CD8-positive, alpha-beta memory T cell (primary cell): ENCODE measurements around the gene LAMC1. TPM values are rescaled to one million over a fixed set of nuclear protein-coding genes. Genes with fewer than 3 reads are reported as not detected.

Experiments used
- CTCF ChIA-PET: fragments of 350-600 bp; sonication (Branson Sonifier 250); formaldehyde crosslinking; loops from one replicate; lab custom pipeline; 2021; ENCODE audit warnings: antibody characterized with exemption; lab: Charles Lee
- POLR2A ChIA-PET: fragments of 350-600 bp; sonication (Branson Sonifier 250); formaldehyde crosslinking; loops from one replicate; lab custom pipeline; 2021; ENCODE audit warnings: antibody characterized with exemption; lab: Charles Lee
- DNase-seq, 5 donors: peaks; one replicate each; pipeline versions ENCODE4 v3.0.0 to v3.0.0-alpha.2; 2020 to 2022; ENCODE audit warnings: mixed read lengths in 1 of 5
- H3K27ac ChIP-seq: one replicate; pipeline ENCODE4 v1.7.0; 2013; ENCODE audit warnings: low read depth, mild to moderate bottlenecking, low read length, moderate library complexity
- H3K27me3 ChIP-seq: 2 replicates; pipeline ENCODE4 v1.7.0; 2013; ENCODE audit warnings: low read length, mild to moderate bottlenecking; ENCODE audit not compliant: insufficient read depth, poor library complexity, severe bottlenecking
- H3K36me3 ChIP-seq: 2 replicates; pipeline ENCODE4 v1.7.0; 2013; ENCODE audit warnings: mild to moderate bottlenecking, low read length, moderate library complexity; ENCODE audit not compliant: insufficient read depth
- H3K4me1 ChIP-seq: 2 replicates; pipeline ENCODE4 v1.7.0; 2013; ENCODE audit warnings: mild to moderate bottlenecking, low read length, moderate library complexity; ENCODE audit not compliant: insufficient read depth
- H3K4me3 ChIP-seq: 2 replicates; pipeline ENCODE4 v1.7.0; 2013; ENCODE audit warnings: mild to moderate bottlenecking, low read length
- H3K9me3 ChIP-seq: 2 replicates; pipeline ENCODE4 v1.7.0; 2013; ENCODE audit warnings: mild to moderate bottlenecking, low read length
- H3K27ac Mint-ChIP-seq, 8 donors: one replicate each; pipeline ENCODE4 v1.8.0; 2020 to 2021; ENCODE audit warnings: mixed read lengths in 8 of 8, mild to moderate bottlenecking in 6 of 8, inconsistent platforms in 3 of 8, moderate library complexity in 3 of 8
- H3K27me3 Mint-ChIP-seq, 2 donors: one replicate each; pipeline ENCODE4 v1.8.0; 2020 to 2021; ENCODE audit warnings: mixed read lengths in 2 of 2, mild to moderate bottlenecking in 1 of 2, moderate library complexity in 1 of 2
- H3K36me3 Mint-ChIP-seq, 3 donors: one replicate each; pipeline ENCODE4 v1.8.0; 2020 to 2021; ENCODE audit warnings: mixed read lengths in 3 of 3, inconsistent platforms in 1 of 3, mild to moderate bottlenecking in 1 of 3
- H3K4me1 Mint-ChIP-seq, 3 donors: one replicate each; pipeline ENCODE4 v1.8.0; 2020 to 2021; ENCODE audit warnings: mixed read lengths in 3 of 3, inconsistent platforms in 1 of 3, mild to moderate bottlenecking in 1 of 3
- H3K4me3 Mint-ChIP-seq, 7 donors: one replicate each; pipeline ENCODE4 v1.8.0; 2020 to 2021; ENCODE audit warnings: mixed read lengths in 7 of 7, mild to moderate bottlenecking in 6 of 7, moderate library complexity in 4 of 7, inconsistent platforms in 2 of 7
- H3K9me3 Mint-ChIP-seq, 5 donors: one replicate each; pipeline ENCODE4 v1.8.0; 2020 to 2022; ENCODE audit warnings: mixed read lengths in 5 of 5, mild to moderate bottlenecking in 3 of 5, moderate library complexity in 2 of 5, inconsistent platforms in 1 of 5
- polyA plus RNA-seq: library from polyadenylated mRNA; unstranded; fragments of 300-500 nt; fragmentation: Illumina TruSeq; gene quantifications from one replicate; pipeline ENCODE4 v1.2.3, GENCODE V29; 2021
- total RNA-seq, 2 experiments: library from RNA; stranded (reverse); gene quantifications; one replicate each; pipeline ENCODE4 v1.2.3, GENCODE V29; 2021

LAMC1 gene
- total and polyA plus RNA-seq, 3 experiments from 2014 or later = 0.33 to 0.58 TPM; not detected in 1

DNA sequence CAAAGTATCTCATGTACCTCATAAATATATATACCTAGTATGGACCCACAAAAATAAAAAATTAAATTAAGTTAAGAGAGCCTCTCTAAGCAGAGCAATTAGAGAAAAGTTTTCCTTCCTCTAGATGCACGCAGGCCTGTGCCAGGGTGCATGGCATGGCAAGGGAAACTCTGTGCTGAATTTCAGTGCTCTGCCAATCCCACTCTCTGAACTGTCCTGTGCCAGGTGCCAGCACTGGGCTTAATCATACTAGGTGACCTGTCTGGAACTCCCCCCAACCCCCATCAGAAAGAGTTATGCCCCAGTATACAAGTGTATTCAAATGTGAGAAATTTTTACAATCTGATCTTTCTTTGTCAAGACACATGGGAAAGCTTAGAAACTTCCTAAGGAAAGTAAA, 152.4 kb downstream of the LAMC1 start:
- Mint-ChIP-seq H3K4me1 (no peaks in the 10 kb centered on the region), H3K4me3 (no peak overlapping the region), H3K36me3 (no peaks in the 10 kb centered on the region), H3K9me3 (no peaks in the 10 kb centered on the region), H3K27ac (no peak overlapping the region), H3K27me3 (peaks cover 2 to 19% of the 10 kb centered on the region in 2 donors)
- no peak for DNase-seq
- Histone ChIP-seq H3K36me3 (no peaks in the 10 kb centered on the region), H3K27me3 (no peaks in the 10 kb centered on the region), H3K4me3 (no peak overlapping the region), H3K9me3 (no peaks in the 10 kb centered on the region), H3K27ac (no peak overlapping the region), H3K4me1 (no peaks in the 10 kb centered on the region)
- POLR2A ChIA-PET = no interaction called here
- CTCF ChIA-PET = no interaction called here

DNA sequence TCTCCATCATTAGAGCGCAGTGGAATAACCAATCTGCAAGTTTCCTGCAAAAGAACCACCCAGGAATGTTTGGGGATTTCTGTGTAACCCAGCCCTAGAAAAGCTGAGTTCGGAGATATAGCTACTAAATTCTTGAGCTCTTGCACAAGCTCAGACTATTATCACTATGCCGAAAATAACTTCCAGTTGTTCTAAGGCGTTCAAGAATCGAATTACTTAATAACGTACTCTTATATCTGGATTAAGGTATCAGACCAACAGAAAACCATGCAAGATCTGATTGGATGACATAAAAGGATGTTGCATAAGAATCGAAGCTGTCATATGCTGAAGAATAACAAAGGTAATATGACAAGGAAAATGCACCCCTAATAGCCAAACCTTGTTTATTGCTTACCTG, 155.3 kb downstream of the LAMC1 start:
- Mint-ChIP-seq H3K27ac (no peak overlapping the region), H3K9me3 (no peaks in the 10 kb centered on the region), H3K36me3 (no peaks in the 10 kb centered on the region), H3K4me1 (no peaks in the 10 kb centered on the region), H3K4me3 (no peak overlapping the region), H3K27me3 (peaks cover 0 to 13% of the 10 kb centered on the region in 2 donors)
- Histone ChIP-seq H3K9me3 (no peaks in the 10 kb centered on the region), H3K27me3 (no peaks in the 10 kb centered on the region), H3K27ac (no peak overlapping the region), H3K4me1 (no peaks in the 10 kb centered on the region), H3K4me3 (no peak overlapping the region), H3K36me3 (no peaks in the 10 kb centered on the region)
- DNase-seq = no peak
- ChIA-PET POLR2A (no interaction called here), CTCF (no interaction called here)

DNA sequence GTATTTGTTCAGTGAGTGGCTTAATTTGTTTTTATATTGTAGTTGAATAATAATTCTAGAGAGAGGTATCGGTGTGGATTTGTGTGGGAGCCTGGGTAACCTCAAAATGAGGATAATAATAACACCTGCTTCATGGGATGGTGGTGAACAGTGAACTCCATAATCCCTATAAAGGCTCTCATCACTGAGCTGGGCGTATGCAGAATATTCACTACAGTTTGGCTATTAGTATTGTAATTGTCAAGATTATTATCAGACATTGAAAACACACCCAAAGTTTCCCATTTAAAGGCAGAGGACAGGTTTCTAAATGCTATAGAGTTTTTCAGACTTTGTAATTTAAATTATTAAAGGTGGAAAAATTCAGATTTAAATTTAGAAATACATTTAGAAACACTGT, 155.8 kb downstream of the LAMC1 start:
- Mint-ChIP-seq H3K4me3 (no peak overlapping the region), H3K36me3 (no peaks in the 10 kb centered on the region), H3K4me1 (no peaks in the 10 kb centered on the region), H3K9me3 (no peaks in the 10 kb centered on the region), H3K27me3 (peaks cover 0 to 9% of the 10 kb centered on the region in 2 donors), H3K27ac (no peak overlapping the region)
- DNase-seq = no peak
- Histone ChIP-seq H3K27ac (no peak overlapping the region), H3K4me3 (no peak overlapping the region), H3K27me3 (no peaks in the 10 kb centered on the region), H3K36me3 (no peaks in the 10 kb centered on the region), H3K4me1 (no peaks in the 10 kb centered on the region), H3K9me3 (no peaks in the 10 kb centered on the region)
- ChIA-PET CTCF (no interaction called here), POLR2A (no interaction called here)

DNA sequence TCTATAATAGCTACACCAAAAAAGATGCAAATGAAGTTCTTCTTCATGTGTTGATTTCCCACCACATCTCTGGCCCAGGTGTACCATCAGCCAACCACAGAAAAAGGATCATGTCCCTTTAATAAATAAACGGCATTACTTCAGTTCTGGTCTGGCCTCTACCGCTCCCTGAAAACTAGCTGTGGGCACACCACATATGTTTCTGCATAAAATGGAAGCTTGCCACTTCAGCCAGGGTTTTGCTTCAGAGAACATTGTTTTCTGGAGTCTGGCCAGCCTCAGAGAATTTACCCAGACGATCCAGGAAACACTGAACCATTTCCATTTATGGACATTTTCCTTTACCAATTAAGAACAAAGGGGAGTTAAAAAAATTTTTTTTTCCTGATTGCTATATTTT, 157.0 kb downstream of the LAMC1 start:
- CTCF ChIA-PET = no interaction called here
- no peaks in the 10 kb centered on the region for H3K27me3 ChIP-seq
- H3K4me1 ChIP-seq = no peaks in the 10 kb centered on the region
- no peak overlapping the region for H3K27ac Mint-ChIP-seq
- H3K4me3 ChIP-seq = no peak overlapping the region
- no peak overlapping the region for H3K4me3 Mint-ChIP-seq
- no peaks in the 10 kb centered on the region for H3K9me3 ChIP-seq
- no peaks in the 10 kb centered on the region for H3K9me3 Mint-ChIP-seq
- no peak for DNase-seq
- no peaks in the 10 kb centered on the region for H3K36me3 Mint-ChIP-seq
- no peak overlapping the region for H3K27ac ChIP-seq
- H3K27me3 Mint-ChIP-seq = peaks cover 0 to 4% of the 10 kb centered on the region in 2 donors
- POLR2A ChIA-PET = no interaction called here
- no peaks in the 10 kb centered on the region for H3K4me1 Mint-ChIP-seq
- H3K36me3 ChIP-seq = no peaks in the 10 kb centered on the region

DNA sequence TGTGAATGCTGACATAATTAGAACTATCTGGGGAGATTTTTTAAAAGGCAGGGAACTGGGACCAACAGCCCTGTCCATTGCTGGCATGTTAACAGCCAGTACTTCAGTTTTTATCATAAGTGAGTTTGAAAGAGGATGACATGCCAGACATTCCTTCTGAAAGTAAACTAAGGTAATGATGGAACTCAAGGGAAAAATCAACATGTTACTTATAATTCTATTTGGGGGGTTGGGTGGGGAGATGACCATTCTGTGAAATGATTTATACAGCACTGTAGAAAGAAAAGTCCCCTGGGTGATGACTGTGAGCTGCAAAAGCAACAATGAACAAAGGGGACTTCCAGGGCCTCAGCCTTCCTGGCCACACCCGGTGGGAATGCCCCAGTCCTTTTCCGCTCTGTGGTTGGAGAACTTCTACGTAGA, 157.4 kb downstream of the LAMC1 start:
- no peaks in the 10 kb centered on the region for H3K4me1 Mint-ChIP-seq
- no peak overlapping the region for H3K4me3 ChIP-seq
- H3K36me3 Mint-ChIP-seq = no peaks in the 10 kb centered on the region
- no peaks in the 10 kb centered on the region for H3K27me3 ChIP-seq
- H3K27ac Mint-ChIP-seq = no peak overlapping the region
- POLR2A ChIA-PET = no interaction called here
- no peaks in the 10 kb centered on the region for H3K9me3 ChIP-seq
- H3K36me3 ChIP-seq = no peaks in the 10 kb centered on the region
- peaks cover 0 to 6% of the 10 kb centered on the region in 2 donors for H3K27me3 Mint-ChIP-seq
- no peaks in the 10 kb centered on the region for H3K4me1 ChIP-seq
- peak overlapping the region in 1 of 7 donors; percentile 40 for H3K4me3 Mint-ChIP-seq
- no peak overlapping the region for H3K27ac ChIP-seq
- no peak for DNase-seq
- CTCF ChIA-PET = no interaction called here
- H3K9me3 Mint-ChIP-seq = no peaks in the 10 kb centered on the region

DNA sequence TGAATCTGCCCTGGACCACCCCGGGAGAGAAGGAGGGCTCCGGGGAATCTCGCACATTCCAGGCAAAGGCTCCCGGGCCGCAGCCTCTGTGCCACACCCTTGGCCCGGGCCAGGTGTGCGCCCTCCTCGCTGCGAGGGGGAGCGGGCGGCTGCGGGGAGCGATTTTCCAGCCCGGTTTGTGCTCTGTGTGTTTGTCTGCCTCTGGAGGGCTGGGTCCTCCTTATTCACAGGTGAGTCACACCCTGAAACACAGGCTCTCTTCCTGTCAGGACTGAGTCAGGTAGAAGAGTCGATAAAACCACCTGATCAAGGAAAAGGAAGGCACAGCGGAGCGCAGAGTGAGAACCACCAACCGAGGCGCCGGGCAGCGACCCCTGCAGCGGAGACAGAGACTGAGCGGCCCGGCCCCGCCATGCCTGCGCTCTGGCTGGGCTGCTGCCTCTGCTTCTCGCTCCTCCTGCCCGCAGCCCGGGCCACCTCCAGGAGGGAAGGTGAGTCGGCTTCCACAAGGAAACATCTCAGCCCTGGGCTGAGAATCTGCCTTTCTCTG, 162.8 kb downstream of the LAMC1 start, which contains the start of gene LAMC2:
TSS of gene LAMC2 (plus strand) at position 324 of the 550 bp plus-strand sequence. CDS start at position 413, 89 bp downstream.
- DNase-seq = no peak
- Mint-ChIP-seq H3K9me3 (no peaks in the 10 kb centered on the region), H3K27ac (peak within 1 kb of the TSS in 1 of 8 donors; percentile 29), H3K27me3 (peaks cover 9 to 17% of the 10 kb centered on the region in 2 donors), H3K36me3 (no peaks in the 10 kb centered on the region), H3K4me1 (no peaks in the 10 kb centered on the region), H3K4me3 (no peak within 1 kb of the TSS)
- no peaks in the 10 kb centered on the region for H3K36me3 ChIP-seq
- no peaks in the 10 kb centered on the region for H3K9me3 ChIP-seq
- POLR2A ChIA-PET = no interaction called here
- H3K4me1 ChIP-seq = no peaks in the 10 kb centered on the region
- CTCF ChIA-PET = no interaction called here
- no peak within 1 kb of the TSS for H3K27ac ChIP-seq
- H3K27me3 ChIP-seq = no peaks in the 10 kb centered on the region
- H3K4me3 ChIP-seq = no peak within 1 kb of the TSS

DNA sequence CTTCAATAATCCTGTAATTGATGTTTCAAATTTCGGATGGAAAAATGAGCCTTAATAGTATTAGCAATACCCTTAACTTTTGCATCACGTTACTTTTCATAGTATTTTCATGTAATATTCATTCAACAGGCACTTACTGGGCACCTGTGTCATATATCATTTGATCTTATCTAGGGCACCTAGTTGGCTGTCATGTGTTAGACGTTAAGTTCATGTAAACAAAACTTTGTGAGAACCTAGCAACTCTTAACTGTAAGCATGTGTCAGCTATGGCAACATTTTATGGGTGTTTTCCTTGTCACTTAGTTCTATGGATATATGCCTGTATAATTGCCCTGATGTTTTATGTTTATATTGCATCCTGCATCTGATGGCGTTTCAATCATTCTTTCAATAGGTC, 163.6 kb downstream of the LAMC1 start:
- ChIA-PET POLR2A (no interaction called here), CTCF (no interaction called here)
- H3K4me1 Mint-ChIP-seq = no peaks in the 10 kb centered on the region
- no peak overlapping the region for H3K4me3 ChIP-seq
- H3K9me3 ChIP-seq = no peaks in the 10 kb centered on the region
- no peaks in the 10 kb centered on the region for H3K36me3 Mint-ChIP-seq
- H3K27ac Mint-ChIP-seq = peak overlapping the region in 1 of 8 donors; percentile 29
- no peak for DNase-seq
- no peaks in the 10 kb centered on the region for H3K27me3 ChIP-seq
- peaks cover 9 to 18% of the 10 kb centered on the region in 2 donors for H3K27me3 Mint-ChIP-seq
- no peaks in the 10 kb centered on the region for H3K9me3 Mint-ChIP-seq
- H3K4me1 ChIP-seq = no peaks in the 10 kb centered on the region
- H3K27ac ChIP-seq = no peak overlapping the region
- H3K36me3 ChIP-seq = no peaks in the 10 kb centered on the region
- no peak overlapping the region for H3K4me3 Mint-ChIP-seq

DNA sequence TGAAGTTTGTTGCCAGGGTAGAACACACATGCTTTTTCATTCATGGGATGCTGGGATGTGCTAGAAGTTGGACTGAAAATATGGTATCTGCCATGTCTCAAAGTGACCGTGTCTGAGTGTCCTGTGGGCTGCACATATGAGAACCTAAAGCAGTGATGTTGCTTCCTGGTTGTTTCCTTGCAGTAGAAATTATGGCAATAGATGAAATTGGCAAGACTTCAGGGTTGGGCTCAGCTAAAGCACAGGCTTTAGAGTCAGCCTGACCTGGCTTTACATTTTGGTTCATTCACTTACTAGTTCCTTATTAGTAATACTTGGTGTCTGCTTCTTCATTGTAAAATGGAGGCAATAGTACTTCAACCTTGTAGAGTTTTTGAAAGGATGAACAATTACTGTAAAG, 165.0 kb downstream of the LAMC1 start:
- no peak overlapping the region for H3K27ac ChIP-seq
- ChIA-PET POLR2A (no interaction called here), CTCF (no interaction called here)
- peaks cover 9 to 20% of the 10 kb centered on the region in 2 donors for H3K27me3 Mint-ChIP-seq
- no peaks in the 10 kb centered on the region for H3K36me3 Mint-ChIP-seq
- no peak for DNase-seq
- H3K4me3 Mint-ChIP-seq = no peak overlapping the region
- H3K9me3 ChIP-seq = no peaks in the 10 kb centered on the region
- H3K27ac Mint-ChIP-seq = no peak overlapping the region
- H3K36me3 ChIP-seq = no peaks in the 10 kb centered on the region
- no peak overlapping the region for H3K4me3 ChIP-seq
- no peaks in the 10 kb centered on the region for H3K4me1 ChIP-seq
- no peaks in the 10 kb centered on the region for H3K27me3 ChIP-seq
- no peaks in the 10 kb centered on the region for H3K9me3 Mint-ChIP-seq
- no peaks in the 10 kb centered on the region for H3K4me1 Mint-ChIP-seq
